22Rv1 (cell line): ENCODE data around the gene ZNF627.

ENCODE experiments used
- CTCF ChIP-seq: fragments of 450-650 bp; IDR thresholded peaks from 2 replicates; pipeline ENCODE4 v1.5.1; 2017; ENCODE audit warnings: mild to moderate bottlenecking
- ZFX ChIP-seq: fragments of 450-650 bp; IDR thresholded peaks from 2 replicates; pipeline ENCODE4 v1.6.1; 2017; ENCODE audit warnings: antibody characterized with exemption, borderline replicate concordance

DNA sequence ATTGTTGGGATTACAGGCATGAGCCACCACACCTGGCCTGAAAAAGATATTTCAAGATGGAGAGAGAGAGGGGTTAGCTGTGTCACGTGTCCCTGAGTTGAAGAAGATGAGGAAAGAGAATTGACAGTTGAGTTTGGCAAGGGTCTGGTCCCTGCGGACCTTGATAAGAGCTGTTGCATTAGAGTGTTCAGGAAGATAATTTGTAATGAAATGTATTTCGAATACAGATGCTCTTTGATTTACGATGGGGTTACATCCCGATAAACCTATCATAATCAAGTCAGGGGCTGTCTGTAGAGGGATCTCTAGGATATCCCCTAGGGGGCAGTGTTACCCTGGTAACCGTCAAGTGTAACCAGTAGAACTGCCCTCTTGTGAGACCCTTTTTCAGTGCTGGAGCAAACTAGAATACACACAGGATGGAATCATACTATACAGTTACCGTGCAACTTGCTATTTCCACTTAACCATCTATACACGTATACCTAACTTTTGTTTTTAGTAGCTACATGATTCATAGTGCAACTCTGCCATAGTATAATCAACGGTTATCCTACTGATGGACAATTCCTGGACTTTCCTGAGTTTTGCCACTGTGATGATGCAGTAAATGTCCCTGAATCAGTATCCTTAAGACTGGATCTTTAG lies 36.8 kb upstream of the ZNF627 start:
- TF ChIP-seq CTCF, result peak; percentile 80
- TF ChIP-seq ZFX, result no peak
